NCI-H2107 treated with DMSO at 0.1 percent for 48 hours (cell line): ENCODE data around the gene KRTAP5-9.
"Not testable (repeated sequence)": the region's sequence is repeated elsewhere in the genome, so short reads cannot be mapped to it uniquely, and the experiment has no call there.

Source experiments
- DNase-seq: peaks from one replicate; lab custom pipeline; 2025; ENCODE audit not compliant: unreplicated experiment; lab: John Stamatoyannopoulos, UW

Gene KRTAP5-9

GRCh38 chr11:71557257-71557656, 9.0 kb downstream of the KRTAP5-9 start:
- no peak for DNase-seq

DNA sequence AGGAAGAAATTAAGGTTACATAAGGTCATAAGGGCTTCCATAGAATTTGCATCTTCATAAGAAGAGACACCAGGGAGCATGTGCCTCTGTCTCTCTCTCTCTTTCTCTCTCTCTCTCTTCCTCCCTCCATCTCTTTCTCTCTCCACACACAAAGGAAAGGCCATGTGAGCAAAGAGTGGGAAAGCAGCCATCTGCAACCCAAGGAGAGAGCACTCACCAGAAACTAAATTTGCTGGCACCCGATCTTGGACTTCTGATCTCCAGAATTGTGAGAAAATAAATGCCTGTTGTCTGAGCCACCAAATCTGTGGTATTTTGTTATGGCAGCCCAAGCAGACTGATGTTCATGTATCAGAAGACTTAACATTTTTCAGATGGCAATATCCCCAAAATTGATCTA, 10.8 kb downstream of the KRTAP5-9 start:
- no peak for DNase-seq

DNA sequence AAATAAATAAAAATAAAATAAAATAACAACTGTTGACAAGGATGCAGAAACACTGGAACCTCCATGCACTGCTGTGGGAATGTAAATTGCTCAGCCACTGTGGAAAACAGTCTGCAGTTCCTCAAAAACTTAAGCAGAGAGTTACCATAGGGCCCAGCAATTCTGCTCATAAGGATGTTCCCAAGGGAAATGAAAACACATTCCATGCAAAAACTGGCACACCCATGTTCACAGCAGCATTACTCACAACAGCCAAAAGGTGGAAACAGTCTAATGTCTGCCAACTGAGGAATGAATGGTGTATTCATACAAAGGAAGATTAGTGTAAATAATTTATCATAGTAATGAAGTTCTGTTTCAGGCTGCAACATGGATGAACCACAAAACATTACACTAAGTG, 13.9 kb downstream of the KRTAP5-9 start:
- DNase-seq, result no peak

DNA sequence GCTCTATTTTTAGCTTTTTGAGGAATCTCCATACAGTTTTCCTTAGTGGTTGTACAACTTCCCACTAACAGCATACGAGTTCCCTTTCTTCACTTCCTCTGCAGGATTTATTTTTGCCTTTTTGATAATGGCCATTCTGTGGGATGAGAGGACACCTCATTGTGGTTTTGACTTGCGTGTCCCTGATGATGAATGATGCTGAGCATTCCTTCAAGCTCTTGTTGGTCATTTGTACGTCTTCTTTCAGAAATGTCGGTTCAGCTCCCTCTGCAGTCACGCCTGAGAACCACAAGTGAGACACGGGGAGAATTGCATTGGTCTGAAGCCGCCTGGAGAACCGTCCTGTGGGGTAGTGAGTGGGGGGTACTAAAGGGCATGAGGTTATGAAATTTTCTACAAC, 15.2 kb downstream of the KRTAP5-9 start:
- no peak for DNase-seq

DNA sequence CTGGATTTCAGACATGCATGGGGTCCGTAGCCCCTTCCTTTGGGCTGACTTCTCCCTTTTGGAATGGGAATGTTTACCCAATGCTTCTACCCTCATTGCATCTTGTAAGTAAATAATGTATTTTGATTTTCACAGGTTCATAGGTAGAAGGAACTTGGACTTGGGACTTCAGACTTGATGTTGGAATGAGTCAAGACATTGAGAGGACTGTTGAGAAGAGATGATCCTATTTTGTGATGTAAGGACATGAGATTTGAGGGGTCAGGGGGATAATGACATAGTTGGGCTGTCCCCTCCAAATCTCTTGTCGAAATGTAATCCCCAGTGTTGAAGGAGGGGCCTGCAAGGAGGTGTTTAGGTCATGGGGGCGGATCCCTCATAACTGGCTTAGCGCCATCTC, 16.2 kb downstream of the KRTAP5-9 start:
- DNase-seq, result no peak

- no peak for DNase-seq
Observed at GRCh38 chr11:71565263-71565662, 17.0 kb downstream of the KRTAP5-9 start, which contains the start of gene KRTAP5-10. KRTAP5-10 (plus strand) TSS chr11:71565563; CDS start chr11:71565588, 25 bp downstream.

- no peak for DNase-seq
Observed at GRCh38 chr11:71566081-71566620, 17.9 kb downstream of the KRTAP5-9 start.

GRCh38 chr11:71566626-71567599, 18.7 kb downstream of the KRTAP5-9 start:
- DNase-seq, result not testable (repeated sequence)

DNA sequence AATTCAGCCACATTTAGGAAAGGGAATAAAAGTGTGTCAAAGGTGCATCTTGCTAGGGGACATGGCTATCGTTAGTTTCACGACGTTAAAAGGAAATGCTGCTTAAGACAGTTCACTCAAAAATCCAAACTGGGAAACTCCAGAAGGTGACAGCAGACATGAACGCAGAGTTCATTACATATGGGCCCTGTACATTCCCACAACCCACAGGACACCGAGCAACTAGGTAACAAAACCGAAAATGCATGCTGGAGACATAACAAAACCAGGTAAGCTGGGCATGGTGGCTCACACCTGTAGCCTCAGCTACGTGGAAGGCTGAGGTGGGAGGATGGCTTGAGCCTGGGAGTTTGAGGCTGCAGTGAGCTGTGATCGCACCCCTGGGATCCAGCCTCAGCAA, 19.4 kb downstream of the KRTAP5-9 start:
- not testable (repeated sequence) for DNase-seq

- no peak for DNase-seq
Observed at GRCh38 chr11:71568704-71569349, 20.6 kb downstream of the KRTAP5-9 start.

DNA sequence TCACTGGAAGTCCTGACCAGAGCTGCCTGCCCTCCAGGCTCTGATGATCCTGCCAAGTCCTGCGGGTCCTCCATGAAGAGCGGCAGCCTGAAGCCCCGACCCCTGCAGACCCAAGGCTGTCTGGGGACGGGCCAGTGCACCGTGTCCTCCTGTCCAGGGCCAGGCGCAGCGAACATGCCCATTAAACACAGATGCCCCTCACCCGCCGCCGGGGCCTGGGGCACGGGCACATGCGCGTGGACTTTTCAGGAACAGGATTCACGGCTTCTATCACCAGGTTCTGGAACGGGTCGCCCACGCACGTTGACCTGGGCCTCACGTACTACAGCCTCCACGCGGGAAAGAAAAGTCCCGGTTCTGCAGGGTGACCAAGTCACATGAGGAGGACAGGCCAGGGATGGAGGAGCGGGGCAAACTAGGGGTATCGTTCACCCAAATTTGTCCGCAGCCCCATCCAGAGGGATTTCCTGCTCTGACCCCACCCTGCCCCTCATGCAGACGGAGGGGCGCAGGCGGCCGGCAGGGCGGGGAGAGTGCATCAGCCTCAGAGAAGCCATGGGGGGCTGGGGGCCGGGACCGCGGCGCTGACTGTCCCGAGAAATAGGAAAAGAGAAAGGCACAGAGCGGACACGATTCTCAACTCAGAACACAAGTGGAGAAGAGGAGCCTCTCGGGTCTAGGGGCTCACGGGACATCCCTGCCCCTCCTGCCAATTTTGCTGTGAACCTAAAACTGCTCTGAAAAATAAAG, 23.1 kb downstream of the KRTAP5-9 start:
- DNase-seq, result not testable (repeated sequence)

- DNase-seq, result no peak
Observed at GRCh38 chr11:71572811-71573210, 24.6 kb downstream of the KRTAP5-9 start.

DNA sequence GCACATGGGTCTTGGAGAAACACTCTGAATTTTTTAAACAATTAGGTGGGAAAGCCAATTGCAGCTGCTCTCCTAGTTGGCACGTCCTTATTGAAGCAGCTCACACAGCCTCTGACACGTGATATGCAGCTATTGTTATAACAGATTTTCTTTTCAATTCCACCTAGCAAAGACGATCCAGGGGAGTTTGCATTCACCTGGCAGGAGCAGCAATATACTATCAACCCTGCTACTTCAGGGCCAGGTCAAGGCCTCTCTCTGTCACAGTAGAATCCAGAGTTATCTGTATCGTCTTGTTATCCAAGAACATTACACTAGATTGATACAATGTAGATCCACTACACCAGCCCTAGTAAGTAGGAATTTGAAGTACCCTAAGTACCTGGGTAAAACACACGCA, 26.2 kb downstream of the KRTAP5-9 start:
- no peak for DNase-seq

- no peak for DNase-seq
Observed at GRCh38 chr11:71575723-71576424, 27.7 kb downstream of the KRTAP5-9 start.

DNA sequence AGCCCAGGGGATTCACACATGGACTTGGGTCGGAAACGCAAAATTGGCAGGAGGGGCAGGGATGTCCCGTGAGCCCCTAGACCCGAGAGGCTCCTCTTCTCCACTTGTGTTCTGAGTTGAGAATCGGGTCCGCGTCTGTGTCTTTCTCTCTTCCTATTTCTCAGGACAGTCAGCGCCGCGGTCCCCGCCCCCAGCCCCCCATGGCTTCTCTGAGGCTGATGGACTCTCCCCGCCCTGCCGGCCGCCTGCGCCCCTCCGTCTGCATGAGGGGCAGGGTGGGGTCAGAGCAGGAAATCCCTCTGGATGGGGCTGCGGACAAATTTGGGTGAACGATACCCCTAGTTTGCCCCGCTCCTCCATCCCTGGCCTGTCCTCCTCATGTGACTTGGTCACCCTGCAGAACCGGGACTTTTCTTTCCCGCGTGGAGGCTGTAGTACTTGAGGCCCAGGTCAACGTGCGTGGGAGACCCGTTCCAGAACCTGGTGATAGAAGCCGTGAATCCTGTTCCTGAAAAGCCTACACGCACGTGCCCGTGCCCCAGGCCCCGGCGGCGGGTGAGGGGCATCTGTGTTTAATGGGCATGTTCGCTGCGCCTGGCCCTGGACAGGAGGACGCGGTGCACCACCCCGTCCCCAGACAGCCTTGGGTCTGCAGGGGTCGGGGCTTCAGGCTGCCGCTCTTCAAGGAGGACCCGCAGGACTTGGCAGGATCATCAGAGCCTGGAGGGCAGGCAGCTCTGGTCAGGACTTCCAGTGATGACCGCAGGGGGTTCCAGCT, 28.7 kb downstream of the KRTAP5-9 start:
- DNase-seq, result not testable (repeated sequence)

GRCh38 chr11:71577469-71578004, 29.3 kb downstream of the KRTAP5-9 start:
- no peak for DNase-seq

DNA sequence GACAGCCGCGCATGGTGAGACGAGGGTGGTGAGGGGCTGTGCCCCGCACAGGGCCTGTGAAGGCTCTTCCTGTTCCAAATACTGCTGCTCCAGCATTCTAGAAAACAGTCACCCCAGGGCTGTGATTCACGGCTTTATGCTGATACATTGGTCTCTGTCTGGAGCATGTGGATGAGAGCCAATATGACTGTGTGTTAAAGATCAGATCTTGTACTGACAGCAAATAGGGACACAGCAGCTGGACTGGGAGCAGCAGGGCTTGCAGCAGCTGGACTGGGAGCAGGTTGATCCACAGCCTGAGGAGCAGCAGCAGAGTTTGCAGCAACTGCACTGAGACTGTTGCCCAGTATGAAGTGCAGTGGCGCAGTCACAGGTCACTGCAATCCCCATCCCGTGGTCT, 31.3 kb downstream of the KRTAP5-9 start:
- not testable (repeated sequence) for DNase-seq

DNA sequence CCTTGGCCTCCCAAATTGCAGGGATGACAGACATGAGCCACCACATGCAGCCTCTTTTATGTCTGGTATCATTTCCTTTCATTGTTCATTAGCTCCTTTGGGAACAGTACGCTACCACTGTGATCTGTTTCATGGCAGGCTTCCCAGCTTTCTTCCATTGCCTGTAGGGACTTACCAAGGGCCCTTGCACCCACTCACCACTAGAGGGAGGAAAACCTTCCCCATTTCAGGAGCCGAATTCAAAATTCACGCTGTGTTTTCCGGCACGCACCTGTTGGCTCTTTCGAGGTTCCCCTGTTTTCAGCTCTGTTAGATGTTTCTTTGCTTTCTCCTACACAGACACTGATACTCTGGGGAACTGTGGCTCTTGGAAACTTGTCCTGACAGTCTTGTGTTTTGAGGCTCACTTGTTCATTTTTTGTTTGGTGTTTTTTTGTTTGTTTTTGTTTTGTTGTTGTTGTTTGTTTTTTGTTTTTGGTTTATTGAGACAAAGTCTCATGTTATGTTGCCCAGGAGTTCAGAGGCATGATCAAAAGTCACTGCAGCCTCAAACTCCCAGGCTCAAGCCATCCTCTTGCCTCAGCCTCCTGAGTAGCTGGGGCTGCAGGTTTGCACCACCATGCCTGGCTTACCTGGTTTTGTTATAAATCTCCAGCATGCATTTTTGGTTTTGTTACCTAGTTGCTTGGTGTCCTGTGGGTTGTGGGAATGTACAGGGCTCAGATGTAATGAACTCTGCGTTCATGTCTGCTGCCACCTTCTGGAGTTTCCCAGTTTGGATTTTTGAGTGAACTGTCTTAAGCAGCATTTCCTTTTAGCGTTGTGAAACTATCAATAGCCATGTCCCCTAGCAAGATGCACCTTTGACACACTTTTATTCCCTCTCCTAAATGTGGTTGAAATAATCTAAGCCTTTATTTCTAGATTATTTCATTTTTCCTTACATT, 32.1 kb downstream of the KRTAP5-9 start:
- DNase-seq, result peak; percentile 86
